Hematopoietic multipotent progenitor cell (in vitro differentiated cells): ENCODE results near the gene SLC24A4. TPM values are rescaled to one million over a fixed set of nuclear protein-coding genes. Genes with fewer than 3 reads are reported as not detected.

ENCODE experiments used
- DNase-seq, 3 donors: peaks; one replicate each; pipeline ENCODE4 v3.0.0-alpha.2; 2011 to 2015; ENCODE audit warnings: low read depth in 2 of 3, low spot score in 2 of 3
- total RNA-seq: library from RNA; depleted of rRNA; stranded (reverse); fragments of >200 nt; gene quantifications from one replicate; pipeline ENCODE4 v1.2.3, GENCODE V29; 2012

Gene SLC24A4
- total RNA-seq, 1 donor, result 0.54 TPM

GRCh38 chr14:92455231-92455630 lies 132.3 kb downstream of the SLC24A4 start:
- DNase-seq, result no peak

- peak in 2 of 3 donors; percentile 43 to 62 for DNase-seq
These were observed 133.4 kb downstream of the SLC24A4 start for GRCh38 chr14:92456215-92457015.

DNA sequence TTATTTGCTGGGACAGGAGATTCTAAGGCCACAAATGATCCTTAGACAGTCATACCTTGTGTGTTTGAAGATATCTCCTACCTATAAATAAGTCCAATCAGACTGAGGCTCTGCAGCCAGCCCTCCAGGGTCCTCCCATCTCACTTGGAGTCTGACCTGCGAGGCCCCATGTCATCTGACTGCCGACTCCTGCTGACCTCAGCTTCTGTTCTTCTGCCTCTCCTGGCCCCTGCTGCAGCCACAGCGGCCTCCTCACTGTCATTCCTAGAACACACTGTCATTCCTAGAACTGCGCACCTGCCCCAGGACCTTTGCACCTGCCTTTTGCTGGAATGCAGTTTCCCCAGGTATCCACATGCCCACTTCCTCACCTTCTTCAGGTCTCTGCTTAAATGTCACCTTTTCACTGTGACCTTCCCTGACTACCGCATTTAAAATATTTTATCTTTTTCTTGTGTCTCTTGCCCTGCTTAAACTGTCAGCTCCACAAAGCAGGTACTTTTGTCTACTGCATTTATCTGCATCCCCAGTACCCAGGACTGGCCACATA lies 134.1 kb downstream of the SLC24A4 start:
- DNase-seq, result no peak

DNA sequence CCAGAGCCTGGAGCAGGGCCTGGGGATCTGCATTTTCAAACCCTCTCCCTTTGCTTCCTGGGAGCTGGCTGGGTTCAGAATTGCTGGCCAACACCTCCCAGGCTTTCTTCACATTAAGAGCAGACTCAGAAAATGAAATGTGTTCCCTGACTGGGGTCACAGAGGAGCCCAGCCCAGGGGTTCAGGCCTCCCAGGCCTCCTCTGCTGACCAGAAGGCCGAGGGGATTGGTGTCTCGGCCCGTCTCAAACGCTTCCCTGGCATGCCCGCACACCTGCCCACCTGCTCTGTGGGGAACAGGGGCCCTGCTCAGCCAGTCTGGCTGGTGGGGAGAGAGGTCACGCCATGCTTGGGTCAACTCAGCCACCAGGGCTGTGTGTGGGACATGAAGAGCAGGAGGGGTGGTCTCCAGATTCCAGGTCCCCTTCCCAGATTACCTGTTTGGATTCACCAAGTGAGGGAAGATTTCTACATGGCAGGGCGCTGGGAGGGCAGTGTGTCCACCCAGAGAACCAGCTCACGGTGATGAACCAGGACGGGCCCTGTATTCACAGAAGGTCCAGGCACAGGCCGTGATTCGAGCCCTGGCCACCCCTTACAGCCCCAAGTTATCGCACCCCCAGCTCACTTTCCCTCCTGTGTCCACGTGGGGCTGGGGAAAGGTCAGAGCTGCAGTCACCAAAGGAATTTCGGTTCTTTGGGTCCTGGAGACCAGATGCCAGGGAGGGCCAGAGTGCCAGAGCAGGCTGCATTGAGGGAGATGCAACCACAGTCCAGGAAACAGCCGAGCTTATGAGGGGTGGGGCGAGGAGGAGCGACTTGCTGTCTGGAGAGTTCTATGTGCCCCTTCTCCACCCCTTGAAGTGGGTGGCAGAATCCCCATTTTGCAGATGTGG lies 135.4 kb downstream of the SLC24A4 start:
- DNase-seq, result peak in 1 of 3 donors; percentile 49

- DNase-seq, result no peak
These were observed 136.3 kb downstream of the SLC24A4 start for GRCh38 chr14:92459030-92459949.

- no peak for DNase-seq
These were observed 137.0 kb downstream of the SLC24A4 start for GRCh38 chr14:92459950-92460421.

- no peak for DNase-seq
These were observed 137.6 kb downstream of the SLC24A4 start for GRCh38 chr14:92460541-92460915.

GRCh38 chr14:92460916-92461579 lies 138.1 kb downstream of the SLC24A4 start:
- DNase-seq, result no peak

DNA sequence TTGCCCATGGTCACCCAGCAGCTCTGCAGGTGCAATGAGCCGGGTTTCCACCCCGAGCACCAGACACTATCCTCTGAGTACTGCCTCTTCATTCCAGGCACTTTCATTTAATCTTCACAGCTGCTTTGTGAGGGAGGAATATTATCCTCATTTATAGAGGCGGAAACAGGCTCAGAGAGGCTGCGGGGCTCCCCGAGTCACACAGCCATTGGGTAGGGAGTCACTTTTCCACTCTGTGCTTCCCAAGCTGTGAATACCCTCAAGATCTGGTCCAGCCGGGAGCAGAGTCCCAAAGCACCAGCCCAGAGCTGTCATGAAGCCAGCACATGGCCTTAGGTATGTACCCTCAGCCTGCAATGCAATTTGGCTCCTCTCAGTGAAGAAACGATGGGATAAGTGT lies 138.9 kb downstream of the SLC24A4 start:
- DNase-seq, result no peak

GRCh38 chr14:92462568-92462967 lies 139.6 kb downstream of the SLC24A4 start:
- no peak for DNase-seq

- no peak for DNase-seq
These were observed 140.2 kb downstream of the SLC24A4 start for GRCh38 chr14:92463141-92463540.

- DNase-seq, result no peak
These were observed 141.2 kb downstream of the SLC24A4 start for GRCh38 chr14:92464156-92464555.

- DNase-seq, result no peak
These were observed 141.8 kb downstream of the SLC24A4 start for GRCh38 chr14:92464716-92465115.

DNA sequence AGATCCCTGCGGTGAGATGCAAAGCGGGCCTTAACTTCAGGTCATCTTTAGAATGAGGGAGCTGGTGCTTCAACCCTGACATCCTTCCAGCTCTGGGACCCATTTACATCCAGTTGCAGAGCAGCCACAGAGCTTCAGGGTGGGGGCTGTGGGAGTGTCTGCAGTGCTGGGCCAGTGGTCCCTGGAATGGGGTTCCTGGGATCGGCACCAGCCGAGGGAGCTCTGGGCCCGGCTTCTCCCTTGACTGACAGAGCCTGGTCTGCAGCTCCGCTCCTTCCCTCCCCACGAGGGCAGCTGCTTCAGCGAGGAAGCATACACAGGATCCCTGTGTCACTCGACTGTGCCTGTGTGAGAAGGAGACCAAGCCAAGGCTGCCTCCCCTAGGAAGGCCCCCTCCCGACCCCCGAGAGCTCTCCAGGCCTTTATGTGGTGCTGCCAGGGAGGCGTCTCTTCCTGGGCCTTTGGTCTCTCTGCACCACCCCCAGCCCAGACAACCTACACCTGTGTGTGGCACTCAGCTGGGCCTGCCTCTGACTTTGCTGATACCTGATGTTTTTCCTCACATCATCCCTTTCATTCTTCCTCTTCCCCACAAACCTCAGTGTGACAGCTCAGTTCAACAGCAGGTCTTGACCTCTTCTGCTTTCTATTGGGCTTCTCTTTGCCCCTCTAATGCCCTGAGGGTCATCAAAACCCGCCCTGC lies 142.5 kb downstream of the SLC24A4 start:
- DNase-seq, result no peak

- no peak for DNase-seq
These were observed 143.1 kb downstream of the SLC24A4 start for GRCh38 chr14:92466059-92466458.

DNA sequence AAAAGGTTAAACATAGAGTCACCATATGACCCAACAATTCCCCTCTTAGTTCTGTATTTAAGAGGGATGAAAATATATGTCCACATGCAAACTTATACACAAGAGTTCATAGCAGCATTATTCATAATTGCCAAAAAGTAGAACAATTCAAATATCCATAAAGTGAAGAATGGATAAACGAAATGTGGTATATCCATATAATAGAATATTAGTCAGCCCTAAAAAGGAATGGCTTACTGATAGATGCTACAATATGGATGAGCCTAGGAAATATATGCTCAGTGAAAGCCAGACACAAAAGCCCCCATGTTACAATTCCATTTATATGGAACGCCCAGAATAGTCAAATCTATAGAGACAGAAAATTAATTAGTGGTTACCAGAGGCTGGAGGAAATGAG lies 146.6 kb downstream of the SLC24A4 start:
- DNase-seq, result no peak

- no peak for DNase-seq
These were observed 147.2 kb downstream of the SLC24A4 start for GRCh38 chr14:92470215-92470614.

DNA sequence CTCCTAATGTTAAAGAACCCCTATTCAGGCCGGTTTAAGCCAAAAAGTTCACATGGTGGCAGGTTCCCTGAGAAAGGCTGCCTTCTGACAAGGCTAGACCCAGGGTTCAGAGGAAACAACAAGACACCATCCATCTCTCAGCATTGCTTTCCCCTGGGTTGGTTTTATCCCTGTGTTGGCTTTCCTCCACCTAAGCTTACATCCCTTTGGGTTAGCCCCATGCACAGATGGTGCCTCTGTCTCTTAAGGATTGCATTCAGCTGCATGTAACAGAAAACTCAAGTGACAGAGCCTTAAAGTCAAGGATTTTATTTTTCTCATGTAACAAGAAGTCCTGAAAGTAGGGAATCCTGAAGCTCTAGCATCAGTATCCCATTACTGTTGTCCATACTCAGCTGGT lies 147.8 kb downstream of the SLC24A4 start:
- DNase-seq, result no peak

DNA sequence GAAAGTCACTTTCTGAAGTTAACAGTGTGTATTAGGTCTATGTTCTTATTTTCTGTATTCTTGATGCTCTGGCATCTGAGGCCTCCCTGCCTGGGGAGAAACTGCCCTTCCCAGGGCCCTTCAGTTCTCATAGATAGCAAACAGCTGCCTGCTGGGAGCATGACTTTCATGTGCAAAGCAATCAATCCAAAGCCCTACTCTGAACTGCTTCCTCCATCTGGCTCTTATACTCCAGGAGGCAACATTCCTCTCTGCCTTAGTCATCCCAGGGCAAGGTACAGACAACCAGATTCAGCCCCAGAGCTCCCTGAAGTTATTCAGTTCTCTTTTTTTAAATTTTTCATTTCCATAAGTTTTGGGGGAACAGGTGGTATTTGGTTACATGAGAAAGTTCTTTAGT lies 149.0 kb downstream of the SLC24A4 start:
- DNase-seq, result no peak
